GM23338 (cell line): ENCODE data around the gene GRID2.

Experiments
- CREB1 ChIP-seq: fragments of 250-450 bp; sonication (Bioruptor Pico); IDR thresholded peaks from 2 replicates; pipeline ENCODE4 v1.5.0; 2020; ENCODE audit warnings: low read depth, mild to moderate bottlenecking, moderate library complexity
- CTCF ChIP-seq, 2 experiments: fragments of 200-600 bp in 1 of 2; sonication (generic) in 1 of 2; conservative IDR thresholded peaks; 2 replicates each; pipeline versions ENCODE4 v1.5.1 to v1.6.1; 2016 to 2017; ENCODE audit warnings: antibody characterized with exemption in 2 of 2, low read depth in 2 of 2, mild to moderate bottlenecking in 2 of 2, moderate library complexity in 1 of 2
- EZH2 ChIP-seq: fragments of 200-600 bp; sonication (generic); IDR thresholded peaks from one replicate; pipeline ENCODE4 v1.8.0; 2017; ENCODE audit warnings: antibody characterized with exemption, mild to moderate bottlenecking, low read depth; ENCODE audit not compliant: unreplicated experiment
- EZH2phosphoT487 ChIP-seq: fragments of 200-600 bp; sonication (generic); IDR thresholded peaks from one replicate; pipeline ENCODE4 v1.8.1; 2018; ENCODE audit warnings: antibody characterized with exemption; ENCODE audit not compliant: unreplicated experiment
- JUNB ChIP-seq: IDR thresholded peaks from one replicate; pipeline ENCODE4 v1.6.1; 2016; ENCODE audit warnings: antibody characterized with exemption; ENCODE audit not compliant: unreplicated experiment
- NANOG ChIP-seq: IDR thresholded peaks from 2 replicates; pipeline ENCODE4 v1.6.1; 2016; ENCODE audit warnings: antibody characterized with exemption, borderline replicate concordance
- POLR2AphosphoS5 ChIP-seq: IDR thresholded peaks from 2 replicates; pipeline ENCODE4 v1.6.1; 2016; ENCODE audit warnings: antibody characterized with exemption, low read depth
- REST ChIP-seq: IDR thresholded peaks from one replicate; pipeline ENCODE4 v1.6.1; 2018; ENCODE audit warnings: antibody characterized with exemption; ENCODE audit not compliant: unreplicated experiment
- ZNF462 ChIP-seq: fragments of 250-450 bp; sonication (Bioruptor Pico); IDR thresholded peaks from 2 replicates; pipeline ENCODE4 v1.5.0; 2020; ENCODE audit warnings: mild to moderate bottlenecking, moderate library complexity

GRCh38 chr4:93042746-93043145 lies 739.0 kb downstream of the GRID2 start:
- TF ChIP-seq CTCF (conservative IDR thresholded peaks at IDR 0.05; ENCODE audit: low read depth in 2 of 2): no peak
- TF ChIP-seq POLR2AphosphoS5: no peak
- no peak for TF ChIP-seq ZNF462 (CRISPR knock-in tag)
- no peak for TF ChIP-seq EZH2
- TF ChIP-seq NANOG: no peak
- TF ChIP-seq REST: no peak
- TF ChIP-seq CREB1 (CRISPR knock-in tag): no peak
- TF ChIP-seq EZH2phosphoT487: no peak
- TF ChIP-seq JUNB: no peak
